HG03432 (cell line): Measurements from ENCODE around the gene SPATC1L.
"Not testable (repeated sequence)": the region's sequence is repeated elsewhere in the genome, so short reads cannot be mapped to it uniquely, and the experiment has no call there.

Experiments
- ATAC-seq: cut with Tn5 transposase; IDR thresholded peaks from one replicate; pipeline ENCODE4 v1.9.1; 2021; ENCODE audit warnings: mild to moderate bottlenecking, moderate library complexity; ENCODE audit not compliant: unreplicated experiment

SPATC1L gene

GRCh38 chr21:46151989-46152926 lies 32.0 kb downstream of the SPATC1L start:
- no peak for ATAC-seq

GRCh38 chr21:46151261-46151988 lies 32.8 kb downstream of the SPATC1L start:
- no peak for ATAC-seq

DNA sequence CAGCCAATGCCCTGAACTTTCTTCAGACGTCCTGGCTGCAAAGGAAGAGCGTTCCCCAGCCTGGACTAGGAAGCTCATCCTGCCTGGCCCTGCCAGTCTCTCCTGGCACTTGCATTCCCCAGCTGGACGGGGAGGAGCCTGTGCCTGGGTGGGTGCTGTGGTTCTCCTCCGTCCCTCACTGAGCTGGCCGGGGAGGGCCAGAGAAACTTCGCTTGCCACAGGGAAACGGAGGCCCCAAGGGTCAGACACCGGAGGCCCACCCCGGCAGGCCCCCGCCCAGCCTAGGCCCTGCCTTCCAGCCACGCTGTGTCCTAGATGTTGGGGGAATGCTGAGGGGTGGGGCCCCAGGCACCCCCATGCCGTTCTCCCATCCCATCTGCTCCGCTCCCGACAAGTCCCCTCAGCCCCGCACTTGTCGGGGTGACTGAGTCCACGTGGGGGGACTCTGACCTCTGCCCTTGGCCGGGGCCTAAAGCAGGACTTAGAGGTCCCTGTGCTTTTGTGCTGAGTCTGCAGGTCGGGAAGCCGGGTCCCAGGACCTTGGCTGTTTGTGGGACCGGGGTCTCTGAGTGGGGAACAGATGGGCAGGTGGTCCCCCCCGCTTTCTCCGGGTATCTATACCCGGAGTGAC lies 33.7 kb downstream of the SPATC1L start:
- no peak for ATAC-seq

GRCh38 chr21:46150073-46150472 lies 34.2 kb downstream of the SPATC1L start:
- ATAC-seq, result no peak

- ATAC-seq, result no peak
Observed at GRCh38 chr21:46149205-46149901, 34.9 kb downstream of the SPATC1L start.

- ATAC-seq, result no peak
Observed at GRCh38 chr21:46148106-46148505, 36.2 kb downstream of the SPATC1L start.

DNA sequence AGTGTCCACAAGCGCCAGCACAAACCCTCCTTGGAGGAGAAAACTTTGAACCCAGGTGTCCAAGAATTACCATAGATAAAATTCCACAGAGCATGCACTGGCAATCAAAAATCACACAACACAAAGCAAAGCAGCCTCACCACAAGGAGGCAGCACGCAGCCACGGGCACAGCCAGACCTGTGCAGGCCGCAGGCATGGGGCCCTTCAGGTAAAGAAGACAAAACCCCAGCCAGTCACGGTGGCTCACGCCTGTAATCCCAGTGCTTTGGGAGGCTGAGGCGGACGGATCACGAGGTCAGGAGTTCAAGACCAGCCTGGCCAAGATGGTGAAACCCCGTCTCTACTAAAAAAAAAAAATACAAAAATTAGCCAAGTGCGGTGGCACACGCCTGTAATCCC lies 36.8 kb downstream of the SPATC1L start:
- ATAC-seq, result not testable (repeated sequence)

DNA sequence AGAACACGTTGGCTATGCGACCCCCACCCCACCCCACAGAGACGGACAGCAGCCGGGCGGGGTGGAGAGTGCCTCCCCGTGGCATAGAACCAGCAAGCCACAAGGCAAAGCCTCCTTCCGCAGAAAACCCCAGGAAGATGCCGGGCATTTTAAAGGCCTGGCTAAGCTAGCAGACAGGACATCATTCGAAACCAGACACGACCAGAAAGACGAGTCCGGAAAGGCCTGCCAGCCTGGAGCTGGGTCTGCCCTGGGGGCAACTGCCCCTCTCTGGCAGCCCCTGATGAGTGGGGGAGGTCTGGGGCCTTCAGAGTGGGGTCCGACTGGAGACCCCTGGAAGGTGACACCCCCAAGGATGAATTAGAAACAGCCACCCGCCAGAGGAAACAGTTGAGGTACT lies 37.4 kb downstream of the SPATC1L start:
- no peak for ATAC-seq

- no peak for ATAC-seq
Observed at GRCh38 chr21:46145840-46146691, 38.2 kb downstream of the SPATC1L start.

GRCh38 chr21:46145159-46145839 lies 39.0 kb downstream of the SPATC1L start:
- no peak for ATAC-seq

DNA sequence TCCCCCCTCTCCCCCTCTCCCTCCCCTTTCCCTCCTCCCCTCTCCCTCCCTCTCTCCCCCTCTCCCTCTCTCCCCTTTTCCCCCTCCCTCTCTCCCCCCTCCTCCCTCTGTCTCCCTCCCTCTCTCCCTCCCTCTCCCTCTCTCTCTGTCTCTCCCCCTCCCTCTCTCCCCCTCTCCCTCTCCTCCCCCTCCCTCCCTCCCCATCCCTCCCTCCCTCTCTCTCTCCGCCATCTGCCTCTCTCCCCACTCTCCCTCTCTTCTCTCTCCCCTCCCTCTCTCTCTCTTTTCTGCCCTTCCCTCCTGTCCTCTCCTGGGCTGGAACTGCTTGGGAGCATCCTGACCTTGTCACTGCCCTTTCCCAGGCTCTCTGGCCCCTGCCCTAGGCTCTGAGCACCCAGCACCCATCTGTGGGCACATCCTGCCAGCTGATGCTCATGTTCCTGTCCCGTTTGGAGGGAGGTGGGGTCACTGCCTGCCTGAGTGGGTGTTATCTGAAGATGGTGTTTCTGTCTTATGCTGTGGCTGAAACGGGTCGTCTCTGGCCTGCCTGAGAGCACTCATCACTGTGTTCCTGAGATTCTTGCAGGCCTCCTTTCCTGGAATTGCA lies 39.7 kb downstream of the SPATC1L start:
- no peak for ATAC-seq

GRCh38 chr21:46142582-46143473 lies 41.4 kb downstream of the SPATC1L start:
- ATAC-seq, result no peak

GRCh38 chr21:46141767-46142581 lies 42.3 kb downstream of the SPATC1L start:
- ATAC-seq, result no peak

GRCh38 chr21:46140352-46141003 lies 43.8 kb downstream of the SPATC1L start:
- ATAC-seq, result not testable (repeated sequence)

GRCh38 chr21:46139686-46140085 lies 44.6 kb downstream of the SPATC1L start:
- no peak for ATAC-seq

DNA sequence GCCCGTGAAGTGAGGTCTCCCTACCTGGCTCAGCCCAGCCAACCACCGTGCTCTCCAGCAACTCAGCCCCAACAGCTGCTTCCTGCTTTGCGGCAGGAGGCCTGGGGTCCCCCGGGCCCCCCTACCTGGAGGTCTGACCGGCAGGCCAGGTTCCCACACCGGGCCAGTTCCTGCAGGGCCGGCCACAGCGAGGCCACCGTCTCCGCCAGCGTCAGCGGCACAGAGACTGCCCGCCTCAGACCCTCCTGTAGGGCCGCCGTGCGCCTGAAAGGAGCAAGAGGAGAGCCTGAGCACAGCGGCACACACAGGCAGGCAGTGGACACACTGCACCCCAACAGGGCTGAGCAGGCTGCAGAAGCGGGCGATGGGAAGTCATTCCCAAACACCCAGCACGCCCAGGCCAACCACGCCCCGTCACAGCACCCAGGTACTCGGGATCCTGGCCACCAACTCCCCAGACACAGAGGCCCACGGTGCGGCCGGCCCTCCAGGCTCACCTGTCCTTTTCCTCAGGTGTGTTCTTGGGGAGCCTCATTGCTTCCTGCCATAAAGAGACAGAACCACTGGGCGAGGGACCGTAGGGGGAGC lies 45.8 kb downstream of the SPATC1L start:
- ATAC-seq, result no peak
